GM21737 (cell line): ENCODE data around the gene GPR173.

Experiments used
- ATAC-seq: cut with Tn5 transposase; IDR thresholded peaks from one replicate; pipeline ENCODE4 v1.9.1; 2021; ENCODE audit warnings: mild to moderate bottlenecking, moderate library complexity; ENCODE audit not compliant: unreplicated experiment

Gene GPR173

GRCh38 chrX:53088136-53088974, 39.8 kb downstream of the GPR173 start:
- no peak for ATAC-seq

GRCh38 chrX:53089224-53089842, 40.7 kb downstream of the GPR173 start:
- no peak for ATAC-seq

GRCh38 chrX:53089925-53090324, 41.3 kb downstream of the GPR173 start:
- ATAC-seq: no peak

- ATAC-seq: no peak
These were observed 42.8 kb downstream of the GPR173 start for GRCh38 chrX:53091354-53091753.

- ATAC-seq: peak; percentile 47
These were observed 44.6 kb downstream of the GPR173 start for GRCh38 chrX:53093177-53093655.

- peak; percentile 82 for ATAC-seq
These were observed 45.4 kb downstream of the GPR173 start, which contains the start of gene KANTR for GRCh38 chrX:53093748-53094581. TSS of gene KANTR (plus strand) at chrX:53094142. CDS start at chrX:53124273, 30,131 bp downstream.

GRCh38 chrX:53094582-53094905, 46.0 kb downstream of the GPR173 start:
- ATAC-seq: no peak

- ATAC-seq: no peak
These were observed 47.2 kb downstream of the GPR173 start for GRCh38 chrX:53095796-53096195.

- no peak for ATAC-seq
These were observed 66.4 kb downstream of the GPR173 start for GRCh38 chrX:53114864-53115549.

- ATAC-seq: no peak
These were observed 66.9 kb downstream of the GPR173 start for GRCh38 chrX:53115550-53115874.

- no peak for ATAC-seq
These were observed 67.5 kb downstream of the GPR173 start for GRCh38 chrX:53116101-53116500.

GRCh38 chrX:53122013-53122412, 73.4 kb downstream of the GPR173 start:
- no peak for ATAC-seq

- no peak for ATAC-seq
These were observed 76.9 kb downstream of the GPR173 start for GRCh38 chrX:53125506-53125905.

GRCh38 chrX:53126377-53126776, 77.8 kb downstream of the GPR173 start:
- no peak for ATAC-seq

- no peak for ATAC-seq
These were observed 79.6 kb downstream of the GPR173 start for GRCh38 chrX:53128097-53128749.
